Omental fat pad (tissue), 4 donors: ENCODE results near the gene AGAP1. TPM values are rescaled to one million over a fixed set of nuclear protein-coding genes. Genes with fewer than 3 reads are reported as not detected.

Experiments
- ATAC-seq: fragments of 150-250 bp; one replicate; pipeline ENCODE4 v1.9.1; 2016; ENCODE audit warnings: mild to moderate bottlenecking, moderate library complexity; ENCODE audit not compliant: low FRiP score
- DNase-seq: peaks from one replicate; pipeline ENCODE4 v3.0.0-alpha.2; 2019; ENCODE audit warnings: low spot score
- total RNA-seq, 4 donors: library from RNA; depleted of rRNA; stranded (reverse); fragments of >200 nt; gene quantifications; one replicate each; pipeline ENCODE4 v1.1.0, GENCODE V29; 2016
- TF ChIP-seq, protein P1 (sequence below), 3 donors: fragments of 450-650 bp; IDR thresholded peaks; one replicate each; pipeline ENCODE4 v1.5.1; 2016 to 2017; ENCODE audit warnings: antibody characterized with exemption in 3 of 3, mild to moderate bottlenecking in 3 of 3, moderate library complexity in 2 of 3

Gene AGAP1
- total RNA-seq, 4 donors from 2014 or later = 15.5 to 24.3 (median 16.2) TPM

DNA sequence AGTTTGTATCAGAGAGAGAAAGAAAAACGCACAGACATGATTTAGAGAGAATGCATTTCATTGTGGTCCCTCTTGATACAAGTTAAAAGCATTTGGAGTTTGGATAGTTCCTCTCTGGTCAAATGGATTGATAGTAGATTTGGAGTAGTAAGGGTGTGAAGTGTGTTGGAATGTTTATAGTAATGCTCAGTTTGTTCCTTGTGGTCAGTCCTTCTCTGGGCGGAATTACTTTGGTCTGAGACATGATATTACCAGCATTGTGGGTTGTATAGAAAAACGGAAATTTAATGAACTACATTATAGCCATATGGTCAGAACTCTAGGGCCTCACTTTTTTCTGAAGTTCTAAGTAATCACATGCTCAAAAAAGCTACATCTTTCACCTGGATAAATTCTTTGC lies 178.9 kb downstream of the AGAP1 start:
- ATAC-seq = no peak
- no peak for DNase-seq
- TF ChIP-seq, protein P1, sequence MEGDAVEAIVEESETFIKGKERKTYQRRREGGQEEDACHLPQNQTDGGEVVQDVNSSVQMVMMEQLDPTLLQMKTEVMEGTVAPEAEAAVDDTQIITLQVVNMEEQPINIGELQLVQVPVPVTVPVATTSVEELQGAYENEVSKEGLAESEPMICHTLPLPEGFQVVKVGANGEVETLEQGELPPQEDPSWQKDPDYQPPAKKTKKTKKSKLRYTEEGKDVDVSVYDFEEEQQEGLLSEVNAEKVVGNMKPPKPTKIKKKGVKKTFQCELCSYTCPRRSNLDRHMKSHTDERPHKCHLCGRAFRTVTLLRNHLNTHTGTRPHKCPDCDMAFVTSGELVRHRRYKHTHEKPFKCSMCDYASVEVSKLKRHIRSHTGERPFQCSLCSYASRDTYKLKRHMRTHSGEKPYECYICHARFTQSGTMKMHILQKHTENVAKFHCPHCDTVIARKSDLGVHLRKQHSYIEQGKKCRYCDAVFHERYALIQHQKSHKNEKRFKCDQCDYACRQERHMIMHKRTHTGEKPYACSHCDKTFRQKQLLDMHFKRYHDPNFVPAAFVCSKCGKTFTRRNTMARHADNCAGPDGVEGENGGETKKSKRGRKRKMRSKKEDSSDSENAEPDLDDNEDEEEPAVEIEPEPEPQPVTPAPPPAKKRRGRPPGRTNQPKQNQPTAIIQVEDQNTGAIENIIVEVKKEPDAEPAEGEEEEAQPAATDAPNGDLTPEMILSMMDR (IDR thresholded peaks at IDR 0.05) = no peak

DNA sequence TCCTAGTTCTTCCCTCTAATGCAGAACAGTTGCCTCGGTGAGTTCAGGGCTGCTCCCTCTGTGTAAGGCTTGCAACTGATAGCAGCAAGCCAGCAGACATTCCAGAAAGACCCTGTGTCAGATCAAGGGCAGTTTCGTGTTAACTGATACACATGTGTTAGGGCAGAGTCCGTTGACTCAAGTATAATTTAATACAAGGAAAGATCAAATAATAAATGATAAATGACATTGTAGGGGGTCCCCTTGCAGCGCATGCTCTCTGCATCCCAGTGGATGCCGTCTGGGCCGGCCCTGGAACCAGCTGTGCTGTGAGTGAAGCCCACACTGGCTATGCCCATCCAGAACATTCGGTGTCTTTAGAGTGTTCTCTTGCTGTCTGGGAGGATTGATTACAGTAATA lies 180.3 kb downstream of the AGAP1 start:
- no peak for DNase-seq
- TF ChIP-seq, protein P1 (IDR thresholded peaks at IDR 0.05) = no peak
- ATAC-seq = no peak

DNA sequence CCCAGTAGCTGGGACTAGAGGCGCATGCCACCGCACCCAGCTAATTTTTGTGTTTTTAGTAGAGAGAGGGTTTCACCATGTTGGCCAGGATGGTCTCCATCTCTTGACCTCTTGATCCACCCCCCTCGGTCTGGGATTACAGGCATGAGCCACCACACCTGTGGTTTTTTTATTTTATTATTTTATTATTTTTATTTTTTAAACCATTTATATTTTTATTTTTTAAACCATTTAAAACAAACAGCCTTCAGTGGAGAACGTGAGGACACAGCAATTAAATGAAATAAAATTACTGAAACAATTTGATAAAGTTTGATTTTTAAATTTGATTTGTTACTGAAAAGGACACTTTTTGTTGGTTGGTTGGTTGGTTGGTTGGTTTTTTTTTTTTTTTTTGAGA lies 181.0 kb downstream of the AGAP1 start:
- TF ChIP-seq, protein P1 (IDR thresholded peaks at IDR 0.05) = no peak
- no peak for ATAC-seq
- DNase-seq = no peak

DNA sequence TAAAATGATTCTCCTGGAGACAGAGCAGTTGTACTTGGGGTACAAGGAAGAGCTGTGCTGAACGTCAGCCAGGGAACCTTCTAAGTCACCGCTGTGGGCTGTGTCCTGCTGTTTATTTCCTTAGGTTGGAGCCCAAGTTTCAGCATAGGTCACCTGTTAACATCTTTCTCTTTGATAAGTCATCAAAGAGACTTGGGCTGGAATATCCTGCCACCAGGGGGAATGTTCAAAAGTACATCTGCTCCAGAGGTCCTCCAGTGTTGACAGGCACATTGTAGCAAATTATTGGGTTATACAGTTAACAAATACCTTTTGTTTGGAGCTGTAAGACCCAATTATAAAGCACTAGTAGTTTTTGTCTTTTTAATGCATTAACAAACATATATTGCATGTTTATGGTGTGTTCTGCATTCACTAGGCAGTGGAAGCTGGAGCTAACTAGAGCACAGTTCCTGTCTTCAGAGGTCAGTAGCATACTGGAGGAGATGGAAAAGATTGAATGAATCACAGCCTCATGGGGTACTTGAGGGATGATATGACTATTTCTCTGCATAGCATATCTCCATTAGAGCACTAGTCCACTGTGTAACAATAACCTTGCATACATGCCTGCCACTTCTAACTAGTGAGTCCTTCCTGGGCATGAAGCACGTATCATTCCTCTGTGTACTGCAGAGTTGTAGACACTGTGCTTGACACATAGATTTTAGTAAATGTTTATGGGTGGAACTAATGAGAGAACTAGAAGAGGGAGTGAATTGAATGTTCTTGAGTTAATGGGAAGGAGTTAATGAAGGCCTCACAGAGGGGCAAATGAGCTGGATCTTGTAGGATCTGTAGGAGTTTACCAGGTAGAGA lies 182.1 kb downstream of the AGAP1 start:
- TF ChIP-seq, protein P1 (IDR thresholded peaks at IDR 0.05) = no peak
- no peak for ATAC-seq
- DNase-seq = no peak

DNA sequence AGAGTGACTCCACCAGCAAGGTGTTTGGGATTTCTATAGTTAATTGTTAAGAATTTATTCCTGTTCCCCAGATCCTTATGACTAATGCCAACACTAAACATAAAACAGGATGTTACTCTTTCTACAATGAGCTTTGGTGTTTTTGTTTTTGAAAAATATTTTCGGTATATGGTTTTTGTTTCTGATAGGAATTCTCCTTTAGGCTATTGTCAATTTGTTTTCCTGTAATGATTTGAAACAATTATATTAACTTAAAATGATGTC lies 182.6 kb downstream of the AGAP1 start:
- ATAC-seq = no peak
- DNase-seq = no peak
- TF ChIP-seq, protein P1 (IDR thresholded peaks at IDR 0.05) = no peak

DNA sequence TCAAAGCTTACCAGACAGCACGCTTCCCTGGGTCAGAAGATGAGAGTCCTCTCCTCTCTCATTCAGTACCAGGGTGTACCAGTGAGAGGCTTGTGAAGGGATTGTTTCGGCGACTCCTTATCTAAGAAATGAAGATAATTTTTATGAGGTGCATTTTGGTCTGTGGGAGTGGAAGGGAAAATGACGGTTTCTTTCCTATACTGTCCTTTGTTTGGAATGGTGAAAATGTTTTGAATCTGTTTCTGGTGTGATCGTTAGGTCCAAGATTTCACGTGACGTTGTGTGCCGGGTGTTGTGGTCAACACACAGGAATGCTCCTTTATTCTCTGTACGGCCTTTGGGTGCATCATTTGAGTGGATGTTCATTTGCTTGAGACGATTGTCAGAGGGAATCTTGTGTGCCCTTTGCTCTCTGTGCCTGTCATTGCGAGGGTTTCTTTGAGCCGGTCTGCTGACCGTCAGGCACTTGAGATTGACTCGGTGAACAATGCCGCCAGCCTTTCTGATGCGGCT lies 183.5 kb downstream of the AGAP1 start:
- TF ChIP-seq, protein P1 (IDR thresholded peaks at IDR 0.05) = no peak
- DNase-seq (no peak), ATAC-seq (peak; percentile 47)

DNA sequence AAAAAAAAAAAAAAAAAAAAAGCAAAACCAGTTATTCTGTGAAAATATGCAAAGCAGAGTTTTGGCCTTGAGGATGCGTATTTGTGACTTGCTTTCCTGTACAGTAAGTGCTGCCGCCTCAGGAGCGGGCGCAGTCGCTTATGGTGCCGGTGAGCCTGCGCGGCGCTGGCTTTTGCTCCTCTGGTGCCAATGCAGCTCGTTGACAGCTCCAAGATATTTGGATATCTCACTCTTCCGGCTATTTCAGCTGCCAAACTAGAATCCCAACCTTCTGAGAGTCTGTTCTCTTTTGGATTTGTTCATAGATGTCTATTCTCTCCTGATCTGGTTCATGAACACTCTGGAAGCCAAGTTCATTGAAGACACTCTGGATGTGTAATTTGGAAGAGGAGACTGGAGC lies 184.1 kb downstream of the AGAP1 start:
- ATAC-seq = no peak

More for the DNA sequence above, 184.1 kb downstream of the AGAP1 start:
- no peak for DNase-seq
- TF ChIP-seq, protein P1 (IDR thresholded peaks at IDR 0.05) = no peak
